Measurements from ENCODE around the gene LHFPL6. TPM values are rescaled to one million over a fixed set of nuclear protein-coding genes. Genes with fewer than 3 reads are reported as not detected.

Gene LHFPL6
- total RNA-seq, 1 donor = 57.9 TPM

DNA sequence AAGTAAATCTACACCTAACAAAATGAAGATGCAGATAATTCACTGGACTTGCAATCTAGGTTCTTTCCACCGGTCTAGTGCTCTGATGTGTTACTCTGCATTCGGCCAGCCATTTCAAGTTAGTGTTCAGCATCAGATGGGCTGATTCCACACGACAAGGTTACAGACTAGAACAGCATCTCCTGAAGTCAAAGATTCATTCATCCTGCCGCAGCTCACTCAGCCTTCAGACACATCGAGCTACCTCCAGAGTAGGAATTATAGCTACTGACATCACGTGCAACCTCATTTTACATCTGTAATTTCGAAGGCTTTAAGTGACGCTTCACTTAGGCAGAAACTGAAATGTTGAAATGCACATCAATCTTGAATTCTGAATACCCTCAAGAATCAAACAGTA, 76.5 kb downstream of the LHFPL6 start:
- DNase-seq (ENCODE audit: low read depth) = no peak
- H3K4me3 ChIP-seq (ENCODE audit: low read depth, low read length) = no peak overlapping the region
- TF ChIP-seq, protein P1, sequence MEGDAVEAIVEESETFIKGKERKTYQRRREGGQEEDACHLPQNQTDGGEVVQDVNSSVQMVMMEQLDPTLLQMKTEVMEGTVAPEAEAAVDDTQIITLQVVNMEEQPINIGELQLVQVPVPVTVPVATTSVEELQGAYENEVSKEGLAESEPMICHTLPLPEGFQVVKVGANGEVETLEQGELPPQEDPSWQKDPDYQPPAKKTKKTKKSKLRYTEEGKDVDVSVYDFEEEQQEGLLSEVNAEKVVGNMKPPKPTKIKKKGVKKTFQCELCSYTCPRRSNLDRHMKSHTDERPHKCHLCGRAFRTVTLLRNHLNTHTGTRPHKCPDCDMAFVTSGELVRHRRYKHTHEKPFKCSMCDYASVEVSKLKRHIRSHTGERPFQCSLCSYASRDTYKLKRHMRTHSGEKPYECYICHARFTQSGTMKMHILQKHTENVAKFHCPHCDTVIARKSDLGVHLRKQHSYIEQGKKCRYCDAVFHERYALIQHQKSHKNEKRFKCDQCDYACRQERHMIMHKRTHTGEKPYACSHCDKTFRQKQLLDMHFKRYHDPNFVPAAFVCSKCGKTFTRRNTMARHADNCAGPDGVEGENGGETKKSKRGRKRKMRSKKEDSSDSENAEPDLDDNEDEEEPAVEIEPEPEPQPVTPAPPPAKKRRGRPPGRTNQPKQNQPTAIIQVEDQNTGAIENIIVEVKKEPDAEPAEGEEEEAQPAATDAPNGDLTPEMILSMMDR (IDR thresholded peaks at IDR 0.05; ENCODE audit: insufficient read depth, low read depth, low read length) = no peak

DNA sequence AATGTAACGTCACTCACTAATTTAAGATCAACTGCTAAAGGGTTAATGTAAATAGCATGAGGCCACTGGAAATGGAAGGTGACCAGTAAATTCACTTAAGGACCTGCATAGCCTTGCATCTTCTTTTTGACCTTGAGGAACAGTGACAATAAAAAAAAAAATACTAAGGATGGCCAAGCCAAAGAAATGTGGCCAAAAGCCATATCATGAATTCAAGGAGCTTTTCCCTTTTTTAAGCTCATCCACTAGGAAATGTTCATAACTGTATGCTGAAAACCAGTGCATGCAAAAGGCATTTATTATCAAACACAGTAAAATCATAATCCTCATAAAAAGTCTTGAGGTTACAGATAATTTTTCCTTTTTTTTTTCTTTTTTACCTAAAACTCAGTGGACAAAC, 77.5 kb downstream of the LHFPL6 start:
- no peak for DNase-seq (ENCODE audit: low read depth)
- no peak overlapping the region for H3K4me3 ChIP-seq (ENCODE audit: low read depth, low read length)
- TF ChIP-seq, protein P1 (IDR thresholded peaks at IDR 0.05; ENCODE audit: insufficient read depth, low read depth, low read length) = no peak

DNA sequence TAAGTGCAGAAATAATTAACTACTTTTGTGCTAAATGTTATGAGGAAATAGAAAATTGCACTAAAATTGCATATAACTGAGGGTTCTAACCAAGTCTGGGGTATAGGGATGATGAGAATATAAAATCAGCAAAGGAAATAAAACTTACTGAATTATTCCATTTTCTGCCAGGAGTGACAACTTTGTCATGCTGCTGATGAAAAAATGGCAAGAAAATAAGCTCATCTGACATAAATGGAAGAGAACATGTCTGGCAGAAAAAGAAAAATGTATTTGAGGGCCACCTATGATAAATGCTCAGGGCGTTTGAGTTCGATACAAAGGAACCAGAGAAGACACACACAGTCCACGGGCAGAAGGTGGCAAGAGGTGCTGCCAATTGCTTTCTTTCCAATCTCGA, 78.2 kb downstream of the LHFPL6 start:
- H3K4me3 ChIP-seq (ENCODE audit: low read depth, low read length) = no peak overlapping the region
- TF ChIP-seq, protein P1 (IDR thresholded peaks at IDR 0.05; ENCODE audit: insufficient read depth, low read depth, low read length) = no peak

DNA sequence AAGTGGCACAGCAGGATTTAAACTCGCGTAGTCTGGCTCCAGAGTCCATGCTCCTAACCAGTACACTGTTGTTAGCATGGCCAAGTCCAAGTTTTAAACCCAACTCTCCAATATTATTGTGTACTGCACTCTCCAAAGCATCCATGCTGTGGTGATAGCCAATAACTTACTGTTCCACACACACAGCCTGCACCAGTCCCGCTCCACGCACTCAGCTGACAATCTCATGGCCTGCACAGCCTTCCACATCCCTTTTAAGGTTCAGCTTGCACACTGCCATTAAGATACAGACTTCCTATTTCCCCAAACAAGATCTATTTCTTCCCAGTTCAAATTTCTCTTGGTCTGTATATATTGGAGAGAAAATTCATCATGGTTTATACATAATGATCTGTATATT, 80.7 kb downstream of the LHFPL6 start:
- TF ChIP-seq, protein P1 (IDR thresholded peaks at IDR 0.05; ENCODE audit: insufficient read depth, low read depth, low read length) = no peak
- no peak overlapping the region for H3K4me3 ChIP-seq (ENCODE audit: low read depth, low read length)
- DNase-seq (ENCODE audit: low read depth) = no peak

More for the DNA sequence above, 78.2 kb downstream of the LHFPL6 start:
- no peak for DNase-seq (ENCODE audit: low read depth)

DNA sequence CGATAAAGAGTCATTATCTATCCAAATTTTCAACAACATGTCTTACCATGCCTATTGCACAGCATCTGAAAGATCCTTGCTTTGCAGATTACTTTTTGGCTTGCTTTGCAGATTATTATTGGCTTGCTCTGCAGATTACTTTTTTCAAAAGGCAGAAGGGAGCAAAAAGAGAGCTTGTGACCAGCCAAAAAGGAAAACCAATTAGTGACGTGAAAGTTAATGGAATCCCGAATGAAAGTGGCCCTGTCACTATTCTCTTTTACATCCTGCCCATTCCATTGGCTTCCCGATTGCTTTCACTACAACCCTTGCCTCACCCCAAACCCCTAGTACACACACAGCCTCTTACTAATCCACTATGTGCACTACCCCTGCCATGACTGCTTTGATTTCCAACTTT, 81.3 kb downstream of the LHFPL6 start:
- TF ChIP-seq, protein P1 (IDR thresholded peaks at IDR 0.05; ENCODE audit: insufficient read depth, low read depth, low read length) = no peak
- H3K4me3 ChIP-seq (ENCODE audit: low read depth, low read length) = no peak overlapping the region
- DNase-seq (ENCODE audit: low read depth) = no peak

DNA sequence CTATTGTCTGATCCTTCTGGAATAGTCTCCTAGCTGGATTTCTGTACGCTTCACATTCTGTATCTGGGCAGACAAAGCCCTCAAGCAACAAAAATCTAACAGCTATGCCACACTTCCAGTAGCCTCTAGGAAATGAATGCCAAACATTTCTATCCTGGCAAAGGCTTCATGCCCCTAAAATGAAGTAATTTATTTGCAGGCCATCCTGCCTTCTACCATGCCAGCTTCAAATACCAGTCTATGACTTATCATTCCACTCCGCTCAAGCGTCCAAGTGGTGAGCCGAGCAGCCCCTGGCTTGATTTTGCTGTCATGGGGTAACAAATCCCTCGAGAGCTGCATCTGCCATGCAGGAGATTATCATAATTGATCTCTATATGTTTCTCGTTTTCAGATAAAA, 86.9 kb downstream of the LHFPL6 start:
- TF ChIP-seq, protein P1 (IDR thresholded peaks at IDR 0.05; ENCODE audit: insufficient read depth, low read depth, low read length) = no peak
- DNase-seq (ENCODE audit: low read depth) = no peak
- no peak overlapping the region for H3K4me3 ChIP-seq (ENCODE audit: low read depth, low read length)

DNA sequence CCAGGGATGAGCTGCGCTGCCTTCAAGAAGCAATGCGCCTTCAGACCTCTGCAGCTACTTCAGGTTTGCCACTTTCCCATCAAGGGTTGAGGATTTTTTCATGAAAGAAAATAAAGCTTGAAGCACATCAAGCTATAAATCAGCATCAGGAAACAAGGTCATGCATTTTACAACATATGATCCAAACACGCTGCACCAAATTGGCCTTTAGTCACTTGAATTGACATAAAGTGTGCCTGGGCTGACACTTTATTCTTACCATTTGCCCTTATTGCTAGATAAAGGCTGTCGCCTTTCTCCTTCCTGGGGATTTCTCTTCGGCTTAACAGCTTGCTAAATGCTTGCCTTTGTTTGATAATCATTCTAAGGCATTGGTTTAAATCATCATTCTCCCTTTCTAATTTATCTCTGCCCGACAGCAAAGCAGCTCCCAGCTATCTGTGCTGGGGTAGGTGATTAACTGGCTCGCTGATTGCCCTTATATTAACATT, 87.7 kb downstream of the LHFPL6 start:
- no peak for DNase-seq (ENCODE audit: low read depth)
- H3K4me3 ChIP-seq (ENCODE audit: low read depth, low read length) = no peak overlapping the region
- TF ChIP-seq, protein P1 (IDR thresholded peaks at IDR 0.05; ENCODE audit: insufficient read depth, low read depth, low read length) = no peak

All from fibroblast of villous mesenchyme (primary cell).